GM12878 (cell line): ENCODE data around the gene MRPL1.

ENCODE experiments used
- CTCF ChIP-seq, 3 experiments: IDR thresholded peaks in 2 of 3; conservative IDR thresholded peaks in 1 of 3; 2 replicates each; pipeline ENCODE4 v1.5.1; 2011; ENCODE audit warnings: low read depth in 3 of 3, low read length in 3 of 3, mild to moderate bottlenecking in 3 of 3, control low read depth in 2 of 3, moderate library complexity in 2 of 3, inconsistent platforms in 1 of 3, mixed read lengths in 1 of 3; ENCODE audit not compliant: control insufficient read depth in 2 of 3, insufficient read depth in 1 of 3; ENCODE audit errors: extremely low read depth in 1 of 3
- ESRRA ChIP-seq: IDR thresholded peaks from 2 replicates; pipeline ENCODE4 v1.6.1; 2012; ENCODE audit warnings: mild to moderate bottlenecking, low read length, improper control_type of control experiment

- no peak for TF ChIP-seq ESRRA
- no peak for TF ChIP-seq CTCF (IDR thresholded peaks at IDR 0.05 in 2 of 3, conservative IDR thresholded peaks at IDR 0.05 in 1 of 3; ENCODE audit: control insufficient read depth in 2 of 3, extremely low read depth in 1 of 3, insufficient read depth in 1 of 3, low read depth in 3 of 3, low read length in 3 of 3)
Measured at GRCh38 chr4:77927991-77928925, 65.6 kb downstream of the MRPL1 start.
